Keratinocyte (primary cell): ENCODE results near the gene IFNL1. TPM values are rescaled to one million over a fixed set of nuclear protein-coding genes. Genes with fewer than 3 reads are reported as not detected.

Experiments
- DNase-seq: peaks from one replicate; pipeline ENCODE4 v3.0.0-alpha.2; 2011; ENCODE audit warnings: low read depth, missing footprints, low spot score
- FAIRE-seq: peaks from 2 replicates; lab custom pipeline; 2011; peaks lifted over from hg19 to GRCh38; lab: Jason Lieb, UNC
- H2AFZ ChIP-seq: 2 replicates; pipeline ENCODE4 v1.6.0; 2012; ENCODE audit warnings: low read length, control low read depth, inconsistent platforms; ENCODE audit not compliant: control insufficient read depth
- H3K27ac ChIP-seq: 2 replicates; pipeline ENCODE4 v1.5.1; 2011; ENCODE audit warnings: low read length; ENCODE audit not compliant: control insufficient read depth, insufficient read depth
- H3K27me3 ChIP-seq: 3 replicates; pipeline ENCODE4 v1.6.0; 2011; ENCODE audit warnings: low read length; ENCODE audit not compliant: control insufficient read depth, insufficient read depth; ENCODE audit errors: extremely low read depth
- H3K36me3 ChIP-seq, 2 experiments: 2 replicates in 1 of 2; 3 replicates in 1 of 2; pipeline ENCODE4 v1.5.1; 2011; ENCODE audit warnings: low read length in 2 of 2, mild to moderate bottlenecking in 1 of 2; ENCODE audit not compliant: control insufficient read depth in 2 of 2, insufficient read depth in 2 of 2; ENCODE audit errors: extremely low read depth in 1 of 2
- H3K4me1 ChIP-seq: 3 replicates; pipeline ENCODE4 v1.5.1; 2011; ENCODE audit warnings: low read length; ENCODE audit not compliant: control insufficient read depth, insufficient read depth; ENCODE audit errors: extremely low read depth
- H3K4me2 ChIP-seq: 3 replicates; pipeline ENCODE4 v1.6.0; 2011; ENCODE audit warnings: low read depth, low read length; ENCODE audit not compliant: control insufficient read depth, insufficient read depth; ENCODE audit errors: extremely low read depth
- H3K4me3 ChIP-seq, 3 experiments: fragments of 200-600 bp in 1 of 3; sonication (generic) in 1 of 3; 2 replicates in 2 of 3; 3 replicates in 1 of 3; pipeline ENCODE4 v1.5.1; 2011 to 2016; ENCODE audit warnings: low read length in 3 of 3, mild to moderate bottlenecking in 3 of 3, control low read depth in 2 of 3, inconsistent platforms in 1 of 3, low read depth in 1 of 3, mixed read lengths in 1 of 3, mixed run types in 1 of 3, moderate library complexity in 1 of 3; ENCODE audit not compliant: control insufficient read depth in 2 of 3, insufficient read depth in 2 of 3; ENCODE audit errors: extremely low read depth in 1 of 3
- H3K79me2 ChIP-seq: 2 replicates; pipeline ENCODE4 v1.6.0; 2012; ENCODE audit warnings: low read length; ENCODE audit not compliant: control insufficient read depth, insufficient read depth
- H3K9ac ChIP-seq: 3 replicates; pipeline ENCODE4 v1.6.0; 2011; ENCODE audit warnings: low read length; ENCODE audit not compliant: control insufficient read depth, insufficient read depth; ENCODE audit errors: extremely low read depth
- H3K9me1 ChIP-seq: 3 replicates; pipeline ENCODE4 v1.6.0; 2011; ENCODE audit warnings: low read length; ENCODE audit not compliant: control insufficient read depth, insufficient read depth; ENCODE audit errors: extremely low read depth
- H3K9me3 ChIP-seq: 2 replicates; pipeline ENCODE4 v1.5.1; 2012; ENCODE audit warnings: low read depth, low read length; ENCODE audit not compliant: control insufficient read depth
- H4K20me1 ChIP-seq: 3 replicates; pipeline ENCODE4 v1.6.0; 2011; ENCODE audit warnings: low read length; ENCODE audit not compliant: control insufficient read depth, insufficient read depth; ENCODE audit errors: extremely low read depth
- EZH2 ChIP-seq: IDR thresholded peaks from one replicate; pipeline ENCODE4 v1.6.1; 2012; ENCODE audit warnings: inconsistent platforms, mild to moderate bottlenecking, low read length, moderate library complexity
- dilution Hi-C: fragments of 300-500 bp; cut with MboI; formaldehyde crosslinking; loops from one replicate; pipeline ENCODE4 v1.7.0; 2020; ENCODE audit warnings: low sequenced_read_pairs; ENCODE audit not compliant: extremely low pct_ligation_motif_present
- polyA plus RNA-seq, 5 experiments: library from polyadenylated mRNA; depleted of rRNA in 3 of 5; stranded (reverse) in 3 of 5; stranded (forward) in 1 of 5; unstranded in 1 of 5; fragments of >200 nt; gene quantifications; 1 replicate in 1 of 5; 2 replicates in 3 of 5; 3 replicates in 1 of 5; pipeline versions ENCODE4 v1.2.1 to v1.2.3, GENCODE V29; 2011 to 2012; ENCODE audit warnings: missing spikeins in 2 of 5, low read depth in 1 of 5, low replicate concordance in 1 of 5
- TF ChIP-seq, protein P1 (sequence below), 3 experiments: IDR thresholded peaks in 1 of 3; conservative IDR thresholded peaks in 1 of 3; optimal IDR thresholded peaks in 1 of 3; 2 replicates in 2 of 3; 3 replicates in 1 of 3; pipeline versions ENCODE3 to v1.5.1; 2011; ENCODE audit warnings: low read length in 3 of 3, mild to moderate bottlenecking in 3 of 3, moderate library complexity in 2 of 3, control low read depth in 1 of 3, inconsistent platforms in 1 of 3; ENCODE audit not compliant: insufficient read depth in 2 of 3; ENCODE audit errors: extremely low read depth in 1 of 3

IFNL1 gene
- polyA plus RNA-seq, 1 donor (not counting 4 experiments of a cell fraction or from before 2014, with no cell fraction given): not detected

DNA sequence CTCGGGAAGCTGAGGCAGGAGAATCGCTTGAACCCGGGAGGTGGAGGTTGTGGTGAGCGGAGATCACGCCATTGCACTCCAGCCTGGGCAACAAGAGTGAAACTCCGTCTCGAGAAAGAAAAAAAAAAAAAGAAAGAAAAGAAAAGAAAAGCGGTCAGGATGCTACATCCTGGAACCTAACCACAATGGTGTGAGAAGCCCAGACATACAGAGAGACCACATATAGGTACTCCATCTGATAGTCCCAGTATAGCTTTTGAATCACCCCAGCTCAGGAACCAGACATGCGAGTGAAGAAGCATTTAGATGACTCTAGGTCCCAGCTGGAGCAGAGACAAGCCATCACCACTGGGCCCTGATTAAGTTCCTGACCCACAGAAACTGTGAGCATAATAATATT is 3.2 kb downstream of the IFNL1 start:
- Histone ChIP-seq H3K4me2 (no peak overlapping the region), H4K20me1 (no peaks in the 10 kb centered on the region), H3K4me3 (no peak overlapping the region), H3K9me1 (no peaks in the 10 kb centered on the region), H3K36me3 (no peaks in the 10 kb centered on the region), H3K9me3 (no peaks in the 10 kb centered on the region), H3K27me3 (peaks cover 14% of the 10 kb centered on the region), H3K27ac (no peak overlapping the region), H3K4me1 (no peaks in the 10 kb centered on the region), H3K9ac (no peak overlapping the region), H3K79me2 (no peaks in the 10 kb centered on the region), H2AFZ (no peak overlapping the region)
- DNase-seq: no peak
- TF ChIP-seq, protein P1, sequence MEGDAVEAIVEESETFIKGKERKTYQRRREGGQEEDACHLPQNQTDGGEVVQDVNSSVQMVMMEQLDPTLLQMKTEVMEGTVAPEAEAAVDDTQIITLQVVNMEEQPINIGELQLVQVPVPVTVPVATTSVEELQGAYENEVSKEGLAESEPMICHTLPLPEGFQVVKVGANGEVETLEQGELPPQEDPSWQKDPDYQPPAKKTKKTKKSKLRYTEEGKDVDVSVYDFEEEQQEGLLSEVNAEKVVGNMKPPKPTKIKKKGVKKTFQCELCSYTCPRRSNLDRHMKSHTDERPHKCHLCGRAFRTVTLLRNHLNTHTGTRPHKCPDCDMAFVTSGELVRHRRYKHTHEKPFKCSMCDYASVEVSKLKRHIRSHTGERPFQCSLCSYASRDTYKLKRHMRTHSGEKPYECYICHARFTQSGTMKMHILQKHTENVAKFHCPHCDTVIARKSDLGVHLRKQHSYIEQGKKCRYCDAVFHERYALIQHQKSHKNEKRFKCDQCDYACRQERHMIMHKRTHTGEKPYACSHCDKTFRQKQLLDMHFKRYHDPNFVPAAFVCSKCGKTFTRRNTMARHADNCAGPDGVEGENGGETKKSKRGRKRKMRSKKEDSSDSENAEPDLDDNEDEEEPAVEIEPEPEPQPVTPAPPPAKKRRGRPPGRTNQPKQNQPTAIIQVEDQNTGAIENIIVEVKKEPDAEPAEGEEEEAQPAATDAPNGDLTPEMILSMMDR (optimal IDR thresholded peaks at IDR 0.05 in 1 of 3, IDR thresholded peaks at IDR 0.05 in 1 of 3, conservative IDR thresholded peaks at IDR 0.05 in 1 of 3; ENCODE audit: extremely low read depth in 1 of 3, insufficient read depth in 2 of 3, low read length in 3 of 3): no peak
- TF ChIP-seq EZH2: no peak
- dilution Hi-C loops: no loop called here
- no peak for FAIRE-seq

DNA sequence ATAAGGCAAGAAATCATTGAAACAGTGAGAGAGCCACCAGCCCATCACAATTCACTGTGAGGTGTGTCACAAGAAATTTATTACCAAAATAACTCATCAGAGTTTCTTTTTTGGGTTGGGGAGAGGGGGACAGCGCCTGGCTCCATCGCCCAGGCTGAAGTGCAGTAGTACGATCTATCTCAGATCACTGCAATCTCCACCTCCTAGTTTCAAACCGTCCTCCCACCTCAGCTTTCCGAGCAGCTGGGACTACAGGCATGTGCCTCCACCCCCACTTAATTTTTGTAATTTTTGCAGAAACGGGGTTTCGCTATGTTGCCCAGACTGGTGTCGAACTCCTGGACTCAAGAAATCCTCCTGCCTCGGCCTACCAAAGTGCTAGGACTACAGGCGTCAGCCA is 3.6 kb downstream of the IFNL1 start:
- H3K9me3 ChIP-seq: no peaks in the 10 kb centered on the region
- no peak for DNase-seq

More for the DNA sequence above, 3.6 kb downstream of the IFNL1 start:
- no peaks in the 10 kb centered on the region for H3K9me1 ChIP-seq
- dilution Hi-C loops: no loop called here
- no peaks in the 10 kb centered on the region for H3K36me3 ChIP-seq
- H4K20me1 ChIP-seq: no peaks in the 10 kb centered on the region
- H2AFZ ChIP-seq: no peak overlapping the region
- H3K9ac ChIP-seq: no peak overlapping the region
- no peak for FAIRE-seq
- no peaks in the 10 kb centered on the region for H3K4me1 ChIP-seq
- no peak overlapping the region for H3K4me2 ChIP-seq
- TF ChIP-seq EZH2: no peak
- TF ChIP-seq, protein P1 (optimal IDR thresholded peaks at IDR 0.05 in 1 of 3, IDR thresholded peaks at IDR 0.05 in 1 of 3, conservative IDR thresholded peaks at IDR 0.05 in 1 of 3; ENCODE audit: extremely low read depth in 1 of 3, insufficient read depth in 2 of 3, low read length in 3 of 3): no peak
- no peaks in the 10 kb centered on the region for H3K79me2 ChIP-seq
- H3K27me3 ChIP-seq: peaks cover 17% of the 10 kb centered on the region
- H3K27ac ChIP-seq: no peak overlapping the region
- H3K4me3 ChIP-seq: no peak overlapping the region
